ENCODE measurements around the gene NPAS2.

NPAS2 gene

GRCh38 chr2:100989666-100990065, 169.7 kb downstream of the NPAS2 start:
- no peak for DNase-seq (ENCODE audit: low read depth)

GRCh38 chr2:100990166-100990565, 170.2 kb downstream of the NPAS2 start:
- DNase-seq (ENCODE audit: low read depth): no peak

GRCh38 chr2:100990650-100991403, 170.9 kb downstream of the NPAS2 start:
- no peak for DNase-seq (ENCODE audit: low read depth)

GRCh38 chr2:100991404-100991773, 171.4 kb downstream of the NPAS2 start:
- no peak for DNase-seq (ENCODE audit: low read depth)

DNA sequence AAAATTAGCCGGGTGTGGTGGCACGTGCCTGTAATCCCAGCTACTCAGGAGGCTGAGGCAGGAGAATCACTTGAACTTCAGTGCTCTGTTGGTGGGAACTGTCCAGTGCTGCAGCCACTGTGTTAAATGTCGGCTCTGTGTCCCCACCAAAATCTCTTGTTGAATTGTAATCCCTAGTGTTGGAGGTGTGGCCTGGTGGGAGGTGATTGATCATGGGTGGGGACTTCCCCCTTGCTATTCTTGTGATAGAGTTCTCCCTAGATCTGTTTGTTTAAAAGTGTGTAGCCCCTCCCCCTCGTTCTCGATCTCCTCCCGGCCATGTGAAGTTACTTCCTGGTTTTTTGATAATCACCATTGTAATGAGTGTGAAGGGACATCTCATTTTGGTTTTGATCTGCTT, 172.3 kb downstream of the NPAS2 start:
- no peak for DNase-seq (ENCODE audit: low read depth)

DNA sequence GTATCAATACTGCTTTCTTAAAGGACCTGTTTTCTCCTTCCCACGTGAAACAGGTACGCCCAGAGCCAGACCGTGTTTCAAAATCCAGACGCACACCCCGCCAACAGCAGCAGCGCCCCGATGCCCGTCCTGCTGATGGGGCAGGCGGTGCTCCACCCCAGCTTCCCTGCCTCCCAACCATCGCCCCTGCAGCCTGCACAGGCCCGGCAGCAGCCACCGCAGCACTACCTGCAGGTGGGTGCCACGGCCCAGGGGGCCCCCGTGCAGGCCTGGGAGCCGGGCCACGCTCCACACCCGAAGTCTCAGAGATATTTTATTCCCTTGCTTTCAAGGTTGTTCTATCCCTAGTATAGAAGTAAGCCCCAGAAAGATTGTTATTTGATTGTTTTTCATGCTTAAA, 173.4 kb downstream of the NPAS2 start:
- DNase-seq (ENCODE audit: low read depth): no peak

DNA sequence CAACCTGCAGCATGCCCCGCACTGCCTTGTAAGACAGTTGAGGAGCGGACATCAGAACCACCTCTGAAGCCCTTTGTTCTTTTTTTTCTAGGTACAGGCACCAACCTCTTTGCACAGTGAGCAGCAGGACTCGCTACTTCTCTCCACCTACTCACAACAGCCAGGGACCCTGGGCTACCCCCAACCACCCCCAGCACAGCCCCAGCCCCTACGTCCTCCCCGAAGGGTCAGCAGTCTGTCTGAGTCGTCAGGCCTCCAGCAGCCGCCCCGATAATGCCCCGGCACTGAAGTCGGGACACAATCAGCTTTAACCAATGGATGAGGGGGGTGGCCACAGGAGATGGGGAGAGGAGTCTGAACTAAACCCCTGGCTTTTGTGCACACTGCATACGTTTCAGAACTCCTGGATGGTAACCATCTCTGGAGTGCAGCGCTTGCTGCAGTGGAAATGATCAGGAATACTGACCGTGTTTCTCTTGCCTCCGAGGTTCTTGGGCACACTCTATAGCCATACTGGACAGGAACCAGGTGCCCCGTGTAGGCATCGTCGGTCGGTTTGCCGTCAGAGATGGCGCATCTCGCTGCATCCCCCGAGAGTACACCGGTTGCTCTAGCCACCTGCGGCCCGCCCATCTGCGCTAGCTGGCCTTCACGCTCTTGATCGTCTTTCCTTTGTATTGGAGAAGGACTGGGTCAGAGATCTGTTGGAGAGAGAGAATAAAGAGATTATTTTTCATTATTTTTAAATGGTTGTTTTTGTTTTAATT, 175.6 kb downstream of the NPAS2 start:
- DNase-seq (ENCODE audit: low read depth): no peak

DNA sequence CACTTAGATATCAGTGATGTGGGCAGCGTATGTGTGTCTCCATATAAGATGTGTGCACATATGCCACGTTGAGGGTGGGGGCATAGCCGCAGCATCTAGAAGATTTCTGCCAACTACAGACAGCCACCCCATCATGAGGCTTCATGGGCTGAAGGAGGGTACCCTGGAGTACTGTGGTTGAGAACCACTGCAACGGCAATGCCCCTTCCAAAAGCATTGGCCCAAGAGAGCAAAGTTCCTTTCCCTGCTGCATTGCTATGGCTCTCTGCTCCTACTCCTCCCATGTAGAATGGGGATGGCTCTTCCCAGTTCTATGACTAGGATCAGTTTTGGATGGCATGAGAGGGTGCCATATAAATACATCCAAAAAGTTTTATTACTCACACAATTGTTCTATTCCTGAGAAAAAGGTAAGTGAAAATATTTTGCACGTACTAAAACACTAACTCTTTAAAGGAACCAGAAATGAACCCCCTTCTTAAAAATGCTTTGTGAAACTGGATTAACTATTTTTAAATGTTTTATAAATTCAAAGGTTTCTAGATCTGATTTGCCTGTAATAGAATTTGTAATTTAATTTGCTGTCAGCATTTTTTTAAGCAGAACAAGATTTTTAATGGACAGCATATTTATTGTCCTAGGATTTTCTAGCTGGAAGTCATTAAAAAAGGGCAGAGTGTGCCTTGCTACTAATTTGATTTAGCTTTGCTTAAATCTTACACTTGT, 177.7 kb downstream of the NPAS2 start:
- no peak for DNase-seq (ENCODE audit: low read depth)

DNA sequence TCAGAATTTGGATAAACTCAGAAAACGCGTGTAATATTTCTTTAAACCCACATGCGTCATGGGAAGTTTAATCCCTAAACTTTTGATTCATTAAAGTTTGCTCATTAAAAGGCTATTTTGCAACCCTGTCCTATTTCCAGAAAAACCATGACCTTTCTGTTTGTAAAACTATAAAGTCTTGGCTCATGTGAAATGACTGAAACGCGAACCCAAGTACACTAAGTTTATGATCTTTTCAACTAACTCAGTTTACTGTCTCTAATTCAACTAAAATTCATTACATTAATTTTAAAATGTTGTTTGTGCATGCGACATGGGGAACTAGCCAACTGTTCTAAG, 178.3 kb downstream of the NPAS2 start:
- DNase-seq (ENCODE audit: low read depth): no peak

- no peak for DNase-seq (ENCODE audit: low read depth)
Measured at GRCh38 chr2:100999995-101000394, 180.1 kb downstream of the NPAS2 start.

- DNase-seq (ENCODE audit: low read depth): peak; percentile 98
Measured at GRCh38 chr2:101001691-101002561, 182.0 kb downstream of the NPAS2 start, which contains the start of gene RPL31. TSS of gene RPL31 (plus strand) at chr2:101002289. CDS start at chr2:101002702, 413 bp downstream.

GRCh38 chr2:101002562-101003277, 182.8 kb downstream of the NPAS2 start:
- DNase-seq (ENCODE audit: low read depth): peak; percentile 45

DNA sequence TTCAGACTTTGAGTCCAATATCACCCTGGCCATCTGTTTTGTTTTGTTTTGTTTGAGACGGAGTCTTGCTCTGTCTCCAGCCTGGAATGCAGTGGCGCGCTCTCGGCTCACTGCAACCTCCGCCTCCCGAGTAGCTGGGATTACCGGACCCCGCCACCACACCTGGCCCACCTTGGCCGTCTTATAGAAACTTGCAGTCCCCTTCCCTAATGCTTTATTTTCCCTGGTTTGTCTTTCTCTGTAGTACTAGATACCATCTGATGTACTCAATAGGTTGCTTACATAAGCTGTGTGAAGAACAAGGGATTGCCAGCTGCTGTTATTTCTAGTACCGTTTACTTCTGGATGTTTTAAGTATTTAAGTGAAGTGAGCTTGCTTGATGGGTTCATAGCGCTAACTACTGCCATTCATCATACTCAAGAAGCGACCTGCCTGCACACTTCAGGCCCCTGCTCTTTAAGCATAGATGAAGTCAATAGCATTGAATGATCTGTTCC, 183.4 kb downstream of the NPAS2 start:
- DNase-seq (ENCODE audit: low read depth): peak; percentile 23

DNA sequence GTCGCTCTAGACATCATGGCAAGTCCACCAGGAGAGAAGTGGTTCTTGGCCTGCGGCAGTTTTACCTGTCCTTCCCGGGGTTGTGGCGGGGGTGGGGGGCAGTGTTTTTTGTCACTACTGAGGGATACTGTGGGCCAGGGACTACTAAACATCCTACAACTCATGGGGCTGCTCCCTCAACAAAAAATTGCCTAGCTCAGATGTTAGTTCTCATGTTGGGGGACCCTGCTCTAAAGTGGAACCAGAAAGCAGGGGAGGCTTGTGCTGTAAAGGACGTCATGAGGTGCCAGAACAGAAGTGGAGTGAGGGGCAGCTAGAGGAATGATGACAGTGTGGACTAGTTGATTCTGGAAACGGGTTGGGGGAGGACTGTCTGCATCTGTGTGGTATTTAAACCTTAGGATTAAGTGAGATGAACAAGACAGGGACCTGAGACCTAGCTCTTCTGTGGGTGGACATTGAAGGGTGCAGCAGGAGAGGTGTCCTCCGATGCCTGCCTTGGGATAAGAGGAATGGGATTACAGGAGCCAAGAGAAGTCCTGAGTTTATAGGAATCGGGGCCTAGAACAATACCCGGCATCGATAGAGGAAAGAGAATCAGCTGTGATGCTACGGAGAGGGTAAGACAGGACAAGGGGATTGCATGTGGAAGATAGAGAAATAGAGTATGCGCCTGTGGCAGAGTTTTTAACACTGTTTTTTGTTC, 184.8 kb downstream of the NPAS2 start:
- no peak for DNase-seq (ENCODE audit: low read depth)

- no peak for DNase-seq (ENCODE audit: low read depth)
Measured at GRCh38 chr2:101006065-101006715, 186.3 kb downstream of the NPAS2 start.

DNA sequence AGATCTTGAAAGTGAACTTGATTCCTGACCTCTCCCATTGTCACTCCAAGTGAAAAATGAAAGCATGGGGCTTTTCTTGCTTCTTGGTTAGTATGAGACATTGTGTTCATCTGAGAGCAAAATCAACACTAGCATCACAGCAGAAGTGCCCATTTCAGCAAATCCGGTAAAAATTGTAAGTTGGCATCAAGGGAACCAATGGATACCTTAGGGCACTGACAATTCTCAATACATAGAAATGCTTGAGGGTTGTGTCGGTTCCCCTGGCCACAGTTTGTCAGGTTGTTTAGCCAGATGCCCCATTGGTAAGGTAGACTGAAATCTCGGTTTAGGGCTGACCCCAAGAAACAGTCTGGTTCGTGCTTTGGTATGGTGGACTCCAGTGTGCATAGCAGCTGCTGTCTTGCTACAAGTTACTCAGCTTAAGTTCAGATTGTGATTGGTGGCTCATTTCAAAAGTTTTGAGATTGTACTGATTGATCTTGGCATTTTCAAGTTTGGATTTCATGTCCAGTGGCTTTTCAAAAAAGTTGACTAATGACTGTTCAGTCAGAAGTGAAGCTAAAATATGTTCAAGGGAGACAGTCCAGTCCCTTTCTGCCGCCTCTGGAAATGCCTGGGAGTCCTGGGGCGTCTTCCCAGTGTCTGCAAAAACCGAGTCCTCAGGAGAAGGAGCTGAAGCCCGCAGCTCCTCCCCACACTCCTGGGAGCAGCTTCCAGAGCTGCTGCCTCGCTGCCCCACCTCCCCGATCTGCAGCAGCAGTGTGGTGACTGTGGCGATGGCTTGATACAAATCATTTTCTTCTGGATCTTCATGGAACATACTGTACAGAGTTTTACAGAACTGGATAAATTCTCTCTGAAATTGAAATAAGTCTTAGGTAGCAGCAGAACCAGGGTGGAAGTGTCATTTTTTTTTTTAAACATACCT, 187.7 kb downstream of the NPAS2 start:
- peak; percentile 26 for DNase-seq (ENCODE audit: low read depth)

DNA sequence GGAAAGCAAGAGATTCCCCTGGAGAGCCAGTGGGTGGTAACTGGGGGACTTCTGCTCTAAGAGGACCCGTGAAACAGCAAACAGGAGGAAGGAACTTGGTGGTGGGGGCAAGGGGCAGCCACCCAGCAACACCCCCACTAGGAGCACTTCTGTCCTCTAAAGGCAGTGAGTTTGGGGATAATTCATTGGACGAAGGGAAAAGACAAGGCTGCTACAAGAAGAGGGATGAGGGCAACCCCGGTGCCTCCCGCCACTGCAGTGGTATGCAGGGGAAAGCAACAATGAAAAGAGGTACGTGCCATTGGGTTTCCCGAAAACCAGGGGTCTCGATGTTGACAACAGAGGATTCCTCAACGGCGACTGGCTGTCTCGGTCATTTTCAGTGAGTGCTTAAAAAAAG, 191.2 kb downstream of the NPAS2 start:
- DNase-seq (ENCODE audit: low read depth): no peak

- no peak for DNase-seq (ENCODE audit: low read depth)
Measured at GRCh38 chr2:101012054-101012705, 192.2 kb downstream of the NPAS2 start.

Data from ELR (cell line).